Liver (tissue), 3 donors: ENCODE measurements around the gene ORMDL3.
A peak's percentile ranks its signal among the peaks of the same experiment; 100 is the strongest.

ENCODE experiments used
- RAD21 ChIP-seq, 2 donors: IDR thresholded peaks; 2 replicates each; pipeline ENCODE4 v1.6.1; 2016; ENCODE audit warnings: antibody characterized with exemption in 2 of 2, mild to moderate bottlenecking in 2 of 2
- RXRA ChIP-seq, 2 donors: IDR thresholded peaks; 2 replicates each; pipeline ENCODE4 v1.6.1; 2017 to 2018; ENCODE audit warnings: antibody characterized with exemption in 2 of 2, mild to moderate bottlenecking in 1 of 2
- TF ChIP-seq, protein P1 (sequence below): fragments of 150-350 bp; IDR thresholded peaks from 2 replicates; pipeline ENCODE4 v1.5.1; 2017; ENCODE audit warnings: improper control_type of control experiment, low read depth, low read length; ENCODE audit not compliant: missing input control
- donor health status: healthy.
- donor health status: healthy.

DNA sequence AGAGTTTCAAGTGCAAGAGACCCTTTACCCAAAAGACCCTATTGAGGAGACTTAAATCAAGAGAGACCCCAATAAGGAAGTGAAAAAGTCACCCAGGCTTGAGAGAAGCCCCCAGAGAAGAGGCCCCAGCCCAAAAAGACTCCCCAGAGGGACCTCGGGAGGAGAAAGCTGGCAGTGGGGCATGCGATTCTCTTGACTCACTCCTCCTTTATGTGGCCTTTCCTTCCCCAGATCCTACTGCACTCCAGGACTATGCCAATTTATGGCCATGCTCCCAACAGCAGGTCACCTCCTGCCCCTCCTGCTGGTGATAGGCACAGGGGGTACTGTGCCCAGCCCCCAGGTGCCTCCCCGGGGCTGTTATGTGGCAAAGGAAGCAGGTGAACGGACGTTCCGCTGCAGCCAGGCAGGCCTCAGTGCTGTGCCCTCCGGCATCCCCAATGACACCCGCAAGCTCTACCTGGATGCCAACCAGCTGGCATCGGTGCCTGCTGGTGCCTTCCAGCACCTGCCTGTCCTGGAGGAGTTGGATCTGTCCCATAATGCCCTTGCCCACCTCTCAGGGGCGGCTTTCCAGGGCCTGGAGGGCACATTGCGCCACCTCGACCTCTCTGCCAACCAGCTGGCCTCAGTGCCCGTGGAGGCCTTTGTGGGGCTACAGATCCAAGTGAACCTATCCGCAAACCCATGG, 16.4 kb upstream of the ORMDL3 start:
- TF ChIP-seq, protein P1, sequence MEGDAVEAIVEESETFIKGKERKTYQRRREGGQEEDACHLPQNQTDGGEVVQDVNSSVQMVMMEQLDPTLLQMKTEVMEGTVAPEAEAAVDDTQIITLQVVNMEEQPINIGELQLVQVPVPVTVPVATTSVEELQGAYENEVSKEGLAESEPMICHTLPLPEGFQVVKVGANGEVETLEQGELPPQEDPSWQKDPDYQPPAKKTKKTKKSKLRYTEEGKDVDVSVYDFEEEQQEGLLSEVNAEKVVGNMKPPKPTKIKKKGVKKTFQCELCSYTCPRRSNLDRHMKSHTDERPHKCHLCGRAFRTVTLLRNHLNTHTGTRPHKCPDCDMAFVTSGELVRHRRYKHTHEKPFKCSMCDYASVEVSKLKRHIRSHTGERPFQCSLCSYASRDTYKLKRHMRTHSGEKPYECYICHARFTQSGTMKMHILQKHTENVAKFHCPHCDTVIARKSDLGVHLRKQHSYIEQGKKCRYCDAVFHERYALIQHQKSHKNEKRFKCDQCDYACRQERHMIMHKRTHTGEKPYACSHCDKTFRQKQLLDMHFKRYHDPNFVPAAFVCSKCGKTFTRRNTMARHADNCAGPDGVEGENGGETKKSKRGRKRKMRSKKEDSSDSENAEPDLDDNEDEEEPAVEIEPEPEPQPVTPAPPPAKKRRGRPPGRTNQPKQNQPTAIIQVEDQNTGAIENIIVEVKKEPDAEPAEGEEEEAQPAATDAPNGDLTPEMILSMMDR: no peak
- peak; percentile 89 to 92 for TF ChIP-seq RXRA (IDR thresholded peaks at IDR 0.05)
- peak in 1 of 2 donors; percentile 60 for TF ChIP-seq RAD21 (IDR thresholded peaks at IDR 0.05)
